Fibroblast of lung (primary cell): ENCODE results near the gene S100A14. TPM values are rescaled to one million over a fixed set of nuclear protein-coding genes. Genes with fewer than 3 reads are reported as not detected.

Source experiments
- DNase-seq, 2 donors: peaks; one replicate each; pipeline versions ENCODE4 v3.0.0 to v3.0.0-alpha.2; 2010; ENCODE audit warnings: low read depth in 2 of 2
- H2AFZ ChIP-seq: 2 replicates; pipeline ENCODE4 v1.5.1; 2012; ENCODE audit warnings: low read length, control low read depth, inconsistent platforms
- H3K27ac ChIP-seq: 2 replicates; pipeline ENCODE4 v1.5.1; 2011; ENCODE audit warnings: low read length, control low read depth; ENCODE audit not compliant: insufficient read depth
- H3K27me3 ChIP-seq: 2 replicates; pipeline ENCODE4 v1.5.1; 2011; ENCODE audit warnings: mild to moderate bottlenecking, low read length; ENCODE audit not compliant: control insufficient read depth, insufficient read depth
- H3K36me3 ChIP-seq: 2 replicates; pipeline ENCODE4 v1.5.1; 2011; ENCODE audit warnings: low read length; ENCODE audit not compliant: control insufficient read depth, insufficient read depth
- H3K4me1 ChIP-seq: 2 replicates; pipeline ENCODE4 v1.5.1; 2011; ENCODE audit warnings: low read length; ENCODE audit not compliant: control insufficient read depth, insufficient read depth; ENCODE audit errors: extremely low read depth
- H3K4me2 ChIP-seq: 2 replicates; pipeline ENCODE4 v1.5.1; 2011; ENCODE audit warnings: low read length, control low read depth; ENCODE audit not compliant: insufficient read depth; ENCODE audit errors: extremely low read depth
- H3K4me3 ChIP-seq, 4 experiments: fragments of 200-600 bp in 1 of 4; sonication (generic) in 1 of 4; replicated peaks in 1 of 4; 2 replicates each; pipeline ENCODE4 v1.5.1; 2011 to 2016; ENCODE audit warnings: low read length in 4 of 4, low read depth in 3 of 4, mild to moderate bottlenecking in 3 of 4, control low read depth in 2 of 4, inconsistent platforms in 1 of 4, mixed read lengths in 1 of 4; ENCODE audit not compliant: insufficient read depth in 1 of 4; ENCODE audit errors: control extremely low read depth in 1 of 4
- H3K79me2 ChIP-seq: 2 replicates; pipeline ENCODE4 v1.5.1; 2012; ENCODE audit warnings: mild to moderate bottlenecking, low read length, inconsistent platforms; ENCODE audit not compliant: control insufficient read depth, insufficient read depth
- H3K9ac ChIP-seq: 2 replicates; pipeline ENCODE4 v1.5.1; 2011; ENCODE audit warnings: mild to moderate bottlenecking, low read length, control low read depth; ENCODE audit not compliant: insufficient read depth
- H3K9me3 ChIP-seq: 2 replicates; pipeline ENCODE4 v1.5.1; 2012; ENCODE audit warnings: low read depth, low read length; ENCODE audit not compliant: control insufficient read depth, insufficient read depth
- H4K20me1 ChIP-seq: 2 replicates; pipeline ENCODE4 v1.5.1; 2011; ENCODE audit warnings: low read length; ENCODE audit not compliant: control insufficient read depth, insufficient read depth; ENCODE audit errors: extremely low read depth
- CTCF ChIP-seq, 2 donors: IDR thresholded peaks in 1 of 2; conservative IDR thresholded peaks in 1 of 2; 1 replicate in 1 of 2; 2 replicates in 1 of 2; pipeline ENCODE4 v1.5.1; 2011 to 2012; ENCODE audit warnings: low read length in 2 of 2, control low read depth in 1 of 2, inconsistent platforms in 1 of 2, low read depth in 1 of 2, mild to moderate bottlenecking in 1 of 2
- EZH2 ChIP-seq: IDR thresholded peaks from 2 replicates; pipeline ENCODE4 v1.5.1; 2012; ENCODE audit warnings: low read length, control low read depth, mild to moderate bottlenecking; ENCODE audit errors: missing control alignments
- polyA plus RNA-seq, 2 donors: library from polyadenylated mRNA; depleted of rRNA in 1 of 2; stranded (reverse) in 1 of 2; unstranded in 1 of 2; fragments of >200 nt; gene quantifications; 2 replicates each; pipeline ENCODE4 v1.2.1, GENCODE V29; 2011 to 2012; ENCODE audit warnings: missing spikeins in 1 of 2
- total RNA-seq: library from RNA; depleted of rRNA; stranded (reverse); fragments of >200 nt; gene quantifications from 2 replicates; pipeline ENCODE4 v1.2.1, GENCODE V29; 2014

The S100A14 gene
- total and polyA plus RNA-seq, 2 donors (not counting 1 experiment from before 2014, with no cell fraction given): 0.33 to 0.51 TPM

GRCh38 chr1:153629343-153629665 lies 13.2 kb upstream of the S100A14 start:
- H3K4me1 ChIP-seq: peaks cover 9% of the 10 kb centered on the region
- DNase-seq: no peak
- no peaks in the 10 kb centered on the region for H3K9me3 ChIP-seq
- H3K27ac ChIP-seq: no peak overlapping the region
- no peak for TF ChIP-seq EZH2
- no peak for TF ChIP-seq CTCF (conservative IDR thresholded peaks at IDR 0.05 in 1 of 2, IDR thresholded peaks at IDR 0.05 in 1 of 2; ENCODE audit: low read depth in 1 of 2, low read length in 2 of 2)
- H4K20me1 ChIP-seq: no peaks in the 10 kb centered on the region
- no peak overlapping the region for H2AFZ ChIP-seq
- H3K4me3 ChIP-seq: no peak overlapping the region
- H3K4me2 ChIP-seq: no peak overlapping the region
- peaks cover 3% of the 10 kb centered on the region for H3K36me3 ChIP-seq
- H3K79me2 ChIP-seq: peaks cover 16% of the 10 kb centered on the region
- H3K27me3 ChIP-seq: no peaks in the 10 kb centered on the region
- no peak overlapping the region for H3K9ac ChIP-seq

- H3K4me3 ChIP-seq: no peak overlapping the region
- H2AFZ ChIP-seq: no peak overlapping the region
- no peak overlapping the region for H3K9ac ChIP-seq
- H3K27ac ChIP-seq: no peak overlapping the region
- no peaks in the 10 kb centered on the region for H3K9me3 ChIP-seq
- TF ChIP-seq EZH2: no peak
- no peak for TF ChIP-seq CTCF (conservative IDR thresholded peaks at IDR 0.05 in 1 of 2, IDR thresholded peaks at IDR 0.05 in 1 of 2; ENCODE audit: low read depth in 1 of 2, low read length in 2 of 2)
- no peak for DNase-seq
- no peaks in the 10 kb centered on the region for H3K27me3 ChIP-seq
- peaks cover 3% of the 10 kb centered on the region for H3K36me3 ChIP-seq
- peaks cover 9% of the 10 kb centered on the region for H3K4me1 ChIP-seq
- no peak overlapping the region for H3K4me2 ChIP-seq
- H4K20me1 ChIP-seq: no peaks in the 10 kb centered on the region
- peaks cover 16% of the 10 kb centered on the region for H3K79me2 ChIP-seq
Measured at GRCh38 chr1:153628638-153629342, 12.7 kb upstream of the S100A14 start.

DNA sequence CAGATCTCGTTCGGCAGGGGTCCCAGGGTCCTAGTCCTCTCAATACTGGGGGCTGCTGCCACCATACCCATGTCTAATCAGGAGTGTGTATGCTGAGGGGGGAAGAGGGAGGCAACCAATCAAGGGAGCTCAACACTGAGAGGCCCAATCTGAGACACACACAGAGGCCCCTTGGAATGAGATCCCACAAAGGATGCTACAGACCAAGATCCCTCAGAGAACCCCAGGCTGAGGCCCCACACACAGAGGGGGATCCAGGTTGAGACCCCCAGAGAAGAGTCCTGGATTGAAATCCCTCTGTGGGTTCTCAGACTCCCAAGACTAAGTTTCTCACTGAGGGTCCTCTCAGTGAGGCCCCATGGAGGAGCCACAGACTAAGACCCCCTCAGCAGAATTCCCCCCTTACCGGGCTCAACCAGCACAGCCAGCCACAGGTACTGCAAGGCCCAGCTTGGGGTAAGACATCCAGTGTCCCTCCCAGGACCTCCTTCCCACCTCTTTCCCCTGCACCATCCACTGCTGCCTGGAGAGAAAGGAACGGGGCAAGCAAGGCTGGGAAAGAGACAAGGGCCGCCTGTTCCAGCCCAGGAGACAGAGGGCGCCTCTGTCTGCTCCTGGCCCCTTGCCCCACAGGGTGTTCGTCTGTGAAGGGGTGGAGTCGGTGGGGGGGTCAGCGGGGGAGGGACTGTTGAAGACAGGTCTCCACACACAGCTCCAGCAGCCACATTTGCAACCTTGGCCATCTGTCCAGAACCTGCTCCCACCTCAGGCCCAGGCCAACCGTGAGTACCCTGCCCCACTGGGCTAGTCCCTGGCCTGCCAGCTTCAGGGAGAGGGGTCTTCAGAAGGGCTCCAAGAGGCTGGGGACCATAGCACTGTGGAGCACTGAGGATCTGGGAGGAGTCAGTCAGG lies 11.8 kb upstream of the S100A14 start, which contains the start of gene S100A1:
Gene S100A1 (plus strand): TSS at position 720 of the 912 bp plus-strand sequence. CDS start 2,088 bp downstream, outside the sequence.
- H3K79me2 ChIP-seq: peaks cover 18% of the 10 kb centered on the region
- no peaks in the 10 kb centered on the region for H3K9me3 ChIP-seq
- no peak within 1 kb of the TSS for H2AFZ ChIP-seq
- H4K20me1 ChIP-seq: no peaks in the 10 kb centered on the region
- H3K4me2 ChIP-seq: peak within 1 kb of the TSS; percentile 75
- peak within 1 kb of the TSS; percentile 84 for H3K9ac ChIP-seq
- H3K4me3 ChIP-seq: peak within 1 kb of the TSS; percentile 72 to 89 (median 78)
- H3K27me3 ChIP-seq: no peaks in the 10 kb centered on the region
- H3K4me1 ChIP-seq: peaks cover 2% of the 10 kb centered on the region
- DNase-seq: no peak
- TF ChIP-seq CTCF (conservative IDR thresholded peaks at IDR 0.05 in 1 of 2, IDR thresholded peaks at IDR 0.05 in 1 of 2; ENCODE audit: low read depth in 1 of 2, low read length in 2 of 2): peak in 1 of 2 donors; percentile 64
- no peak for TF ChIP-seq EZH2
- H3K36me3 ChIP-seq: peaks cover 3% of the 10 kb centered on the region
- H3K27ac ChIP-seq: peak within 1 kb of the TSS; percentile 95
